Measurements from ENCODE around the gene CCT8L2.
"Not testable (repeated sequence)": the region's sequence is repeated elsewhere in the genome, so short reads cannot be mapped to it uniquely, and the experiment has no call there.

The CCT8L2 gene

GRCh38 chr22:16608931-16609330 is 16.3 kb upstream of the CCT8L2 start:
- peak overlapping the region in 1 of 5 donors; percentile 32 for H3K9ac ChIP-seq (ENCODE audit: low read length in 5 of 5)
- H3K4me1 ChIP-seq (ENCODE audit: control insufficient read depth in 5 of 5, insufficient read depth in 5 of 5, low read length in 5 of 5): peaks cover 0 to 21% (median 6%) of the 10 kb centered on the region in 5 donors
- no peaks in the 10 kb centered on the region for H3K9me3 ChIP-seq (ENCODE audit: control insufficient read depth in 5 of 5, low read length in 5 of 5)
- H3K27me3 ChIP-seq (ENCODE audit: control insufficient read depth in 5 of 5, insufficient read depth in 4 of 5, low read length in 5 of 5): peaks cover 0 to 11% (median 0%) of the 10 kb centered on the region in 5 donors
- H3K36me3 ChIP-seq (ENCODE audit: control insufficient read depth in 5 of 5, insufficient read depth in 5 of 5, low read length in 5 of 5): no peaks in the 10 kb centered on the region
- H3K27ac ChIP-seq (ENCODE audit: low read depth, low read length): no peak overlapping the region
- H3K4me3 ChIP-seq (ENCODE audit: low read depth in 1 of 5, low read length in 5 of 5): peak overlapping the region in 4 of 5 donors; percentile 14 to 51 (median 34)

DNA sequence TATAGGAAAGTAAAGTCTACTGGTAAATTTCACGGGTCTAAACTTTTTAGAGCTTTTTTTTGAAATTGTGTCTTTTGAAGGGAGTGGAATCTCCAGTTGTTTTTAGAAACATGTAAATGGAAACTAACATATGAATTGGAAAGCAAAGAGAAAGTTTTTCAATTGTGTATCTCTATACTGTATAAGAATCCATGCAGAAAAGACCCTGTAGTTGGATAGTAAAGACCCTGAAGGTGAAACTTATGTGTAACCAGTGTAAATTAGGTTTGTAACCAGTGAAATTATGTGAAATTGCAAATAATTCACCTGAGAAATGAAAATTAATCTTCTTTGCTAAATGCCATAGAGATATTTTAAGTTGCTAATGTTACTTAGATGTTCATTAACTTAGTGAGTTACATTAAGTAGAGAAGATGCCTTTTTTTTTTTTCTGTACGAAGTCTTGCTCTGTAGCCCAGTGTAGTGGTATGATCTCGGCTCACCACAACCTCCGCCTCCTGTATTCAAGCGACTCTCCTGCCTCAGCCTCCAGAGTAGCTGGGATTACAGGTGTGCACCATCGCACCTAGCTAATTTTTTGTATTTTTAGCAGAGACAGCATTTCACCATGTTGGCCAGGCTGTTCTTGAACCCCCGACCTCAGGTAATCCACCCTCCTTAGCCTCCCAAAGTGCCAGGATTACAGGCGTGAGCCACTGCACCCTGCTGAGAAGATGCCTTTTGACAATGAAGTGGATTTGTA is 11.8 kb upstream of the CCT8L2 start:
- H3K36me3 ChIP-seq (ENCODE audit: control insufficient read depth in 5 of 5, insufficient read depth in 5 of 5, low read length in 5 of 5); H3K4me3 ChIP-seq (ENCODE audit: low read depth in 1 of 5, low read length in 5 of 5); H3K9ac ChIP-seq (ENCODE audit: low read length in 5 of 5); H3K27ac ChIP-seq (ENCODE audit: low read depth, low read length); H3K9me3 ChIP-seq (ENCODE audit: control insufficient read depth in 5 of 5, low read length in 5 of 5): not testable (repeated sequence)
- peaks cover 0 to 15% (median 7%) of the 10 kb centered on the region in 5 donors for H3K4me1 ChIP-seq (ENCODE audit: control insufficient read depth in 5 of 5, insufficient read depth in 5 of 5, low read length in 5 of 5)
- H3K27me3 ChIP-seq (ENCODE audit: control insufficient read depth in 5 of 5, insufficient read depth in 4 of 5, low read length in 5 of 5): peaks cover 0 to 20% (median 0%) of the 10 kb centered on the region in 5 donors

GRCh38 chr22:16603770-16604242 is 11.2 kb upstream of the CCT8L2 start:
- H3K36me3 ChIP-seq (ENCODE audit: control insufficient read depth in 5 of 5, insufficient read depth in 5 of 5, low read length in 5 of 5); H3K9me3 ChIP-seq (ENCODE audit: control insufficient read depth in 5 of 5, low read length in 5 of 5); H3K27ac ChIP-seq (ENCODE audit: low read depth, low read length); H3K4me1 ChIP-seq (ENCODE audit: control insufficient read depth in 5 of 5, insufficient read depth in 5 of 5, low read length in 5 of 5): not testable (repeated sequence)
- H3K9ac ChIP-seq (ENCODE audit: low read length in 5 of 5): peak overlapping the region in 1 of 5 donors; percentile 35
- H3K27me3 ChIP-seq (ENCODE audit: control insufficient read depth in 5 of 5, insufficient read depth in 4 of 5, low read length in 5 of 5): peaks cover 0 to 15% (median 0%) of the 10 kb centered on the region in 5 donors
- peak overlapping the region in 3 of 5 donors; percentile 57 to 71 (median 57) for H3K4me3 ChIP-seq (ENCODE audit: low read depth in 1 of 5, low read length in 5 of 5)

DNA sequence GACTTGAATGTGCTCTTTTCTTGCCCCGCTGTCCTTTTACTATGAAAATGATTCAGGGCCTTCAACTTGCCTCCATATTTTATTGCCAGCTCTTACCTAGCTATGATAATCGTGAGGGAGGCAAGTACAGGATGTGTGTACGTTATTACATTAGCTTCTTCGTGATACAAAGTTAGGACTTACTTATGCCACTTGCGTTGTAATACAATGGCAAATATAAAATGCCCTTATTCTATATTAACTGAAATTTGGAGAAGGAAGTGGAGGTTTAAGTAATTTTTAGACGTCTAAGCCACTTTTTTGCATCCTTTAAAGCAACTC is 10.8 kb upstream of the CCT8L2 start:
- no peaks in the 10 kb centered on the region for H3K9me3 ChIP-seq (ENCODE audit: control insufficient read depth in 5 of 5, low read length in 5 of 5)
- peaks cover 0 to 13% (median 0%) of the 10 kb centered on the region in 5 donors for H3K27me3 ChIP-seq (ENCODE audit: control insufficient read depth in 5 of 5, insufficient read depth in 4 of 5, low read length in 5 of 5)
- H3K9ac ChIP-seq (ENCODE audit: low read length in 5 of 5): peak overlapping the region in 2 of 5 donors; percentile 35 to 48
- H3K27ac ChIP-seq (ENCODE audit: low read depth, low read length): no peak overlapping the region
- H3K4me1 ChIP-seq (ENCODE audit: control insufficient read depth in 5 of 5, insufficient read depth in 5 of 5, low read length in 5 of 5): peaks cover 0 to 10% (median 4%) of the 10 kb centered on the region in 5 donors
- H3K4me3 ChIP-seq (ENCODE audit: low read depth in 1 of 5, low read length in 5 of 5): peak overlapping the region in 4 of 5 donors; percentile 50 to 71 (median 57)
- H3K36me3 ChIP-seq (ENCODE audit: control insufficient read depth in 5 of 5, insufficient read depth in 5 of 5, low read length in 5 of 5): no peaks in the 10 kb centered on the region

DNA sequence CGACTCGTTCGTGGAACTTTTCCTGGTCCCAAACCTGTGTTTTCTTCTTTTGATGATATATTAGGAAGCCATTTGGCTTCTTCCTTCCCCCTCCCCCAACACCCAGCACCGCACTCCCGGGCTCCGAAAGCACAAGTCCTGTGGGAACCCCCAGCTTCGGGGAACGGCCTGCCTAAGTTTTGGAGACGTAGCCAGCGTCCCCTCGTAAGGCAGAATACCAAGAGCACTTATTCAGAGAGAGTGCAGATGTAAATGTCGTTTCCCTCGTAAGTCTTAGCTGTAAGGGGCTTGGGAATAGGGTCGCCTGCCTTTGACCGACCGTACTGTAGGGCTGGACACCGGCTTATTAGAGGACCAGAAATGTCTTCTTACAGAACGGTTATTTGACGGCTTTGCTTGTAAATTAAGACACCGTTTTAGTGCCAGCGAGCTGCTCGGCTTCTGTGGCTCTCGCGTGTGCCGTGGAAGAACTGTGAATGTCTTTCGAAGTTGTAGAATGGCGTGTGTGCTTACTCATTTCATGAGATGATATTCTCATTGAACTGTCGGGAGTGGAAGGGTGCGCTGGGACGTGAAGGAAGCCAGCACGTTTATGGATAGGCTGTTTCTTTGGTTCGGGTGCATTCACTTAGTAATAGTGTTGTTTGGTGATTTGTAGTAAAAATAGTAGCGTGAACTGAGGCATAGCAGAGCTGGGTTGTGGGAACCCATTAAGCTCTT is 10.3 kb upstream of the CCT8L2 start:
- H3K4me1 ChIP-seq (ENCODE audit: control insufficient read depth in 5 of 5, insufficient read depth in 5 of 5, low read length in 5 of 5); H3K36me3 ChIP-seq (ENCODE audit: control insufficient read depth in 5 of 5, insufficient read depth in 5 of 5, low read length in 5 of 5); H3K9me3 ChIP-seq (ENCODE audit: control insufficient read depth in 5 of 5, low read length in 5 of 5): not testable (repeated sequence)
- Histone ChIP-seq H3K4me3 (ENCODE audit: low read depth in 1 of 5, low read length in 5 of 5) (peak overlapping the region; percentile 43 to 71 (median 57)), H3K27me3 (ENCODE audit: control insufficient read depth in 5 of 5, insufficient read depth in 4 of 5, low read length in 5 of 5) (peaks cover 0 to 13% (median 0%) of the 10 kb centered on the region in 5 donors), H3K27ac (ENCODE audit: low read depth, low read length) (peak overlapping the region; percentile 49), H3K9ac (ENCODE audit: low read length in 5 of 5) (peak overlapping the region in 3 of 5 donors; percentile 20 to 62 (median 48))

DNA sequence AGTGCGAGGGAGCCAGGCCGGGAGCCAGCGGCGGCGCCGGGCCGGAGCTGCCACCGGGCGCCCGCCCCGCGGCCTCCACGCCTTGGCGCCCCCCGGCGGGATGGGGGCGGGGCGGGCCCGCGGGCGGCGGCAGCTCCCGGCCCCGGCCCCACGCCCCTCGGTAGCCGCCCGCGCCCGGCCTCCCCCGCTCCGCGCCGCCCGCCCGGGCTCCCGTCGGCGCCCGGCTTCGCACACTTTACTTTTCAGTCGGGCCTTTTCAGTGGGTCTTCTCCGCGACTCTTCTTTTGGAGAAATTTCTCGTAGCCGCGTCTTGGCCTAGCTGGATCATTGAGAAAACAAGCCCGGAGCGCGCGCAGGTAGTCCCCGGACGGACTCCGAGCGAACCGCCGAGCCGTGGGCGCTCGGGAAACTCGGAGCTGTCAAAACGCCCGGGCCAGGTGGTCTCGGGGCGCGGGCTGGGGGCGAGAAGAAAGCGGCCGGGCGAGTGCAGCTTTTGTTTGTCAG is 9.7 kb upstream of the CCT8L2 start:
- H3K27me3 ChIP-seq (ENCODE audit: control insufficient read depth in 5 of 5, insufficient read depth in 4 of 5, low read length in 5 of 5): peaks cover 0 to 13% (median 0%) of the 10 kb centered on the region in 5 donors
- H3K27ac ChIP-seq (ENCODE audit: low read depth, low read length): peak overlapping the region; percentile 49
- not testable (repeated sequence) for H3K4me1 ChIP-seq (ENCODE audit: control insufficient read depth in 5 of 5, insufficient read depth in 5 of 5, low read length in 5 of 5); H3K36me3 ChIP-seq (ENCODE audit: control insufficient read depth in 5 of 5, insufficient read depth in 5 of 5, low read length in 5 of 5); H3K9me3 ChIP-seq (ENCODE audit: control insufficient read depth in 5 of 5, low read length in 5 of 5)
- H3K9ac ChIP-seq (ENCODE audit: low read length in 5 of 5): peak overlapping the region in 3 of 5 donors; percentile 48 to 62 (median 55)
- H3K4me3 ChIP-seq (ENCODE audit: low read depth in 1 of 5, low read length in 5 of 5): peak overlapping the region in 4 of 5 donors; percentile 43 to 62 (median 56)

DNA sequence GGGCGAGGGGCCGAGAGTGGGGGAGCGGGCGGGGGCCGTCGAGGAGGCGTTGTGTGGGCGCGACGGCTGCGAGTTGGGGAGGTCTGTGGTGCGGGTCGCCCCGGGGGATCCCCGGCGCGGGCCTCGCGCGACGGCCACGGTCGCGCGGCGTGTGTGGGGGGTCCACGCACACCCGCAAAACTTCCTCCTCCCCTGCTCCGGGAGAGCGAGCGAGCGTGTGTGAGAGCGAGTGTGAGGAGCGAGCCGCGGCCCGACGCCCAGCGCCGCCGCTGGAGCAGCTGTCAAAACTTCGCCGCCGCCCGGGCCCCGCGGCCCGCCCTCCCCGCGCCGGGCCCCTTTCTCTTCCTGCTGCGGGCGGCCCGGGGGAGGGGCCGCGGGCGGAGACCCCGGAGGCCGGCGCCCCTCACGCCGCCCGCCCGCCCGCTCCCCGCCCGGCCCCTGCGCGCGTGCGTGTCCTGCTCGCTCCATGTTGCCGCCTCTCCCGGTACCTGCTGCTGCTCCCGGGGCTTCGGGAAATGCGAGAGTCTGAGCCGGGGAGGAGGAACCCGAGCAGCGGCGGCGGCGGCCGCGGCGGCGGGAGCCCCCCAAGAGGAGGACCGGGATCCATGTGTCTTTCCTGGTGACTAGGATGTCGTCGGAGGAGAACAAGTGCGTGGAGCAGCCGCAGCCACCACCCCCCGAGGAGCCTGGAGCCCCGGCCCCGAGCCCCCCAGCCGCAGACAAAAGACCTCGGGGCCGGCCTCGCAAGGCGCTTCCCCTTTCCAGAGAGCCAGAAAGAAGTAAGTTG is 9.0 kb upstream of the CCT8L2 start:
- Histone ChIP-seq H3K27me3 (ENCODE audit: control insufficient read depth in 5 of 5, insufficient read depth in 4 of 5, low read length in 5 of 5) (peaks cover 0 to 13% (median 0%) of the 10 kb centered on the region in 5 donors), H3K4me3 (ENCODE audit: low read depth in 1 of 5, low read length in 5 of 5) (peak overlapping the region in 4 of 5 donors; percentile 29 to 62 (median 53))

DNA sequence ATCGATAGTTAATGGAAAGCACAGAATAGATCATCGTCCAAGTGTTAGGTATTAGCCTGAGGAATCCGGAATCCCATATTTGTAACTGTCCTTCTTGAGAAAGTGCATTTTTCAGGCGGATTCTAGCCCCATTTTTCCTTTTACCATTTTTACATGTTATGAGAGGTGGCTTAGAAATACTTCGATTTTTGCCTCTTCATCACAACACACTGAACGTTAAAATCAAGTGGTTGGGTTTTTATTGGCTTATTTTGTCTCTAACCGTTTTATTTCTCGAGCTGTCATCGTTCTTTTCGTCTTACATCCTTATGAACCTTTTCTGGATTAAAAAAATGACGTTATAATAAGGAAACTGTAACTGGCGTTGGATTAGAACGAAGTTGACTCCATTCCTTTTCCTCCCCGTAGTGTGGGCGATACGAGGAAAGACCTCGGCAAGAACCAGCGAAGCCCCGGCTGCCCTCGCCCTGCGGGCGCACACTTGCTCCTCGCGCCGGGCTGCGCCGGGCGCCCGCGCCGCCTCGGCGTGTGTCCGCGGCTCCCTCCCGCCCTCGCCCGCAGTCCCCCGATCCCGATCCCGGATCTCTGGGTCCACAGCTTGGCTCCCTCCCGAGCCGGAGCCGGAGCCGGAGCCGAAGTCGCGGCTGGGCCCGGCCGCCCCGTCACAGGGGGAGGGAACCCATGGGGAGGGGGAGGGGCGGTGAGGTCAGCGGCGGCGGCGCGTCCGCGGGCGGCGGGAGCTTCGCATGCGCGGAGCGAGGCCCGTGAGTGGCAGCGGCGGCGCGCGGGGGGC is 8.2 kb upstream of the CCT8L2 start:
- Histone ChIP-seq H3K27me3 (ENCODE audit: control insufficient read depth in 5 of 5, insufficient read depth in 4 of 5, low read length in 5 of 5) (peaks cover 0 to 13% (median 0%) of the 10 kb centered on the region in 5 donors), H3K9ac (ENCODE audit: low read length in 5 of 5) (peak overlapping the region in 3 of 5 donors; percentile 11 to 59 (median 32)), H3K4me3 (ENCODE audit: low read depth in 1 of 5, low read length in 5 of 5) (peak overlapping the region; percentile 22 to 65 (median 38))
- H3K4me1 ChIP-seq (ENCODE audit: control insufficient read depth in 5 of 5, insufficient read depth in 5 of 5, low read length in 5 of 5); H3K36me3 ChIP-seq (ENCODE audit: control insufficient read depth in 5 of 5, insufficient read depth in 5 of 5, low read length in 5 of 5); H3K27ac ChIP-seq (ENCODE audit: low read depth, low read length); H3K9me3 ChIP-seq (ENCODE audit: control insufficient read depth in 5 of 5, low read length in 5 of 5): not testable (repeated sequence)

More for the DNA sequence above, 9.0 kb upstream of the CCT8L2 start:
- Histone ChIP-seq H3K27ac (ENCODE audit: low read depth, low read length) (no peak overlapping the region), H3K9ac (ENCODE audit: low read length in 5 of 5) (peak overlapping the region in 2 of 5 donors; percentile 52 to 55), H3K9me3 (ENCODE audit: control insufficient read depth in 5 of 5, low read length in 5 of 5) (no peaks in the 10 kb centered on the region), H3K36me3 (ENCODE audit: control insufficient read depth in 5 of 5, insufficient read depth in 5 of 5, low read length in 5 of 5) (no peaks in the 10 kb centered on the region), H3K4me1 (ENCODE audit: control insufficient read depth in 5 of 5, insufficient read depth in 5 of 5, low read length in 5 of 5) (peaks cover 0 to 10% (median 4%) of the 10 kb centered on the region in 5 donors)

DNA sequence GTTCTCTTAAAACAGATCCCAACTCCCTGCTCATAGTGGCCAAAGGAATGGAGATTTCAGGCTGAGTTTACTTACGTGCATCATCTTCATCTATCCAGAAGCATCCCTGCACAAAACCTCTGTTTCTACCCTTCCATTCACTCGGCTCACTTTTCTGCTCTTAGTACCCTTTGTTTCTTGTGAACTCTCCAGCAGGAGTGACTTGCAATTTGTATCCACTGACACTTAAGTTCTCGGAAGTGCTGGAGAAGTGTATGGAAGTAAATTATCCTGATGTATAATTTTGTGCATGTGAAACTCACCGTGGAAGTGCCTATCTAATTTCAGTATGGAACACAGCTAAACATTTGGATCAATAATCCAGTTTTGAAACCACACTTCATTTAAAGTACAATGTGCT is 7.0 kb upstream of the CCT8L2 start:
- H3K36me3 ChIP-seq (ENCODE audit: control insufficient read depth in 5 of 5, insufficient read depth in 5 of 5, low read length in 5 of 5); H3K9me3 ChIP-seq (ENCODE audit: control insufficient read depth in 5 of 5, low read length in 5 of 5); H3K9ac ChIP-seq (ENCODE audit: low read length in 5 of 5); H3K27ac ChIP-seq (ENCODE audit: low read depth, low read length); H3K4me3 ChIP-seq (ENCODE audit: low read depth in 1 of 5, low read length in 5 of 5); H3K4me1 ChIP-seq (ENCODE audit: control insufficient read depth in 5 of 5, insufficient read depth in 5 of 5, low read length in 5 of 5): not testable (repeated sequence)
- H3K27me3 ChIP-seq (ENCODE audit: control insufficient read depth in 5 of 5, insufficient read depth in 4 of 5, low read length in 5 of 5): peaks cover 0 to 13% (median 0%) of the 10 kb centered on the region in 5 donors

Data from subcutaneous abdominal adipose tissue (tissue), 5 donors.